ENCODE data around the gene TBC1D9. TPM values are rescaled to one million over a fixed set of nuclear protein-coding genes. Genes with fewer than 3 reads are reported as not detected.

Gene TBC1D9
- total and polyA plus RNA-seq, 2 experiments from 2014 or later = 4.4 to 14.4 TPM

GRCh38 chr4:140673729-140674128 is 82.5 kb downstream of the TBC1D9 start:
- no peak overlapping the region for H3K27ac ChIP-seq
- H3K9me2 ChIP-seq (ENCODE audit: insufficient read depth) = no peaks in the 10 kb centered on the region
- no peaks in the 10 kb centered on the region for H3K79me2 ChIP-seq (ENCODE audit: insufficient read depth)
- no peaks in the 10 kb centered on the region for H3K9me3 ChIP-seq (ENCODE audit: low read depth)
- peaks cover 14% of the 10 kb centered on the region; the same call in 1 of the 2 replicates for H3K36me3 ChIP-seq (ENCODE audit: low read depth)
- no peaks in the 10 kb centered on the region for H3F3A ChIP-seq (ENCODE audit: insufficient read depth)
- no peak for DNase-seq
- H3K27me3 ChIP-seq (replicated peaks; ENCODE audit: insufficient read depth) = no peaks in the 10 kb centered on the region
- no peak overlapping the region for H2AFZ ChIP-seq
- no peaks in the 10 kb centered on the region for H4K20me1 ChIP-seq (ENCODE audit: insufficient read depth)
- no peak overlapping the region for H3K4me2 ChIP-seq (ENCODE audit: unreplicated experiment)
- no peak overlapping the region for H3K9ac ChIP-seq
- 25 to 35% methylated on average over 3 of the region's 3 CpGs for WGBS, 2 experiments (ENCODE audit: low coverage in 1 of 2, low lambda C conversion rate in 2 of 2, missing lambda C conversion rate in 2 of 2)
- no peaks in the 10 kb centered on the region; the same call in 1 of the 2 replicates for H3K4me1 ChIP-seq (ENCODE audit: insufficient read depth)
- in situ Hi-C loops (cut with MboI) = no loop called here
- no peak for TF ChIP-seq EZH2 (IDR thresholded peaks at IDR 0.05; ENCODE audit: insufficient read depth, poor library complexity, severe bottlenecking)
- TF ChIP-seq EZH2phosphoT487 (IDR thresholded peaks at IDR 0.05; ENCODE audit: insufficient read depth, low read depth) = no peak
- no peak overlapping the region for H3K4me3 ChIP-seq

GRCh38 chr4:140672416-140672815 is 83.8 kb downstream of the TBC1D9 start:
- 95 to 98% methylated on average over 4 of the region's 4 CpGs for WGBS, 2 experiments (ENCODE audit: low coverage in 1 of 2, low lambda C conversion rate in 2 of 2, missing lambda C conversion rate in 2 of 2)
- no peak overlapping the region for H3K27ac ChIP-seq
- TF ChIP-seq EZH2 (IDR thresholded peaks at IDR 0.05; ENCODE audit: insufficient read depth, poor library complexity, severe bottlenecking) = no peak
- TF ChIP-seq EZH2phosphoT487 (IDR thresholded peaks at IDR 0.05; ENCODE audit: insufficient read depth, low read depth) = no peak

GRCh38 chr4:140668111-140668510 is 88.1 kb downstream of the TBC1D9 start:
- WGBS, 2 experiments (ENCODE audit: low coverage in 1 of 2, low lambda C conversion rate in 2 of 2, missing lambda C conversion rate in 2 of 2) = 93 to 100% methylated on average over 1 of the region's 1 CpG

More at GRCh38 chr4:140672416-140672815, 83.8 kb downstream of the TBC1D9 start:
- in situ Hi-C loops (cut with MboI) = no loop called here
- Histone ChIP-seq H3K9me3 (ENCODE audit: low read depth) (no peaks in the 10 kb centered on the region), H3K9me2 (ENCODE audit: insufficient read depth) (no peaks in the 10 kb centered on the region), H3K4me2 (ENCODE audit: unreplicated experiment) (no peak overlapping the region), H3K9ac (no peak overlapping the region), H3K4me3 (no peak overlapping the region), H3K4me1 (ENCODE audit: insufficient read depth) (no peaks in the 10 kb centered on the region; the same call in 1 of the 2 replicates), H3K36me3 (ENCODE audit: low read depth) (peaks cover 7% of the 10 kb centered on the region; the same call in 1 of the 2 replicates), H3K79me2 (ENCODE audit: insufficient read depth) (no peaks in the 10 kb centered on the region), H4K20me1 (ENCODE audit: insufficient read depth) (no peaks in the 10 kb centered on the region), H3F3A (ENCODE audit: insufficient read depth) (no peaks in the 10 kb centered on the region), H3K27me3 (replicated peaks; ENCODE audit: insufficient read depth) (no peaks in the 10 kb centered on the region), H2AFZ (no peak overlapping the region)
- no peak for DNase-seq

GRCh38 chr4:140666889-140667614 is 89.1 kb downstream of the TBC1D9 start:
- H3K36me3 ChIP-seq (ENCODE audit: low read depth) = peaks cover 11% of the 10 kb centered on the region; the same call in 1 of the 2 replicates
- 86 to 90% methylated on average over 11 of the region's 11 CpGs for WGBS, 2 experiments (ENCODE audit: low coverage in 1 of 2, low lambda C conversion rate in 2 of 2, missing lambda C conversion rate in 2 of 2)
- H3K9ac ChIP-seq = no peak overlapping the region
- TF ChIP-seq EZH2phosphoT487 (IDR thresholded peaks at IDR 0.05; ENCODE audit: insufficient read depth, low read depth) (no peak), EZH2 (IDR thresholded peaks at IDR 0.05; ENCODE audit: insufficient read depth, poor library complexity, severe bottlenecking) (no peak)
- H3K27ac ChIP-seq = no peak overlapping the region
- no peaks in the 10 kb centered on the region for H3F3A ChIP-seq (ENCODE audit: insufficient read depth)
- H3K4me1 ChIP-seq (ENCODE audit: insufficient read depth) = no peaks in the 10 kb centered on the region; the same call in 1 of the 2 replicates
- DNase-seq = no peak
- no peaks in the 10 kb centered on the region for H3K79me2 ChIP-seq (ENCODE audit: insufficient read depth)
- no peaks in the 10 kb centered on the region for H3K9me2 ChIP-seq (ENCODE audit: insufficient read depth)
- no peak overlapping the region for H3K4me3 ChIP-seq
- in situ Hi-C loops (cut with MboI) = no loop called here
- H4K20me1 ChIP-seq (ENCODE audit: insufficient read depth) = no peaks in the 10 kb centered on the region
- H3K27me3 ChIP-seq (replicated peaks; ENCODE audit: insufficient read depth) = no peaks in the 10 kb centered on the region
- H3K4me2 ChIP-seq (ENCODE audit: unreplicated experiment) = no peak overlapping the region
- no peak overlapping the region for H2AFZ ChIP-seq
- no peaks in the 10 kb centered on the region for H3K9me3 ChIP-seq (ENCODE audit: low read depth)

More at GRCh38 chr4:140668111-140668510, 88.1 kb downstream of the TBC1D9 start:
- Histone ChIP-seq H3F3A (ENCODE audit: insufficient read depth) (no peaks in the 10 kb centered on the region), H3K9me2 (ENCODE audit: insufficient read depth) (no peaks in the 10 kb centered on the region), H3K27me3 (replicated peaks; ENCODE audit: insufficient read depth) (no peaks in the 10 kb centered on the region), H3K9ac (no peak overlapping the region), H3K4me1 (ENCODE audit: insufficient read depth) (no peaks in the 10 kb centered on the region; the same call in 1 of the 2 replicates), H3K4me3 (no peak overlapping the region), H3K27ac (no peak overlapping the region), H3K9me3 (ENCODE audit: low read depth) (no peaks in the 10 kb centered on the region), H3K79me2 (ENCODE audit: insufficient read depth) (no peaks in the 10 kb centered on the region), H4K20me1 (ENCODE audit: insufficient read depth) (no peaks in the 10 kb centered on the region), H3K36me3 (ENCODE audit: low read depth) (peaks cover 11% of the 10 kb centered on the region; the same call in 1 of the 2 replicates), H3K4me2 (ENCODE audit: unreplicated experiment) (no peak overlapping the region), H2AFZ (no peak overlapping the region)
- in situ Hi-C loops (cut with MboI) = no loop called here
- TF ChIP-seq EZH2phosphoT487 (IDR thresholded peaks at IDR 0.05; ENCODE audit: insufficient read depth, low read depth) (no peak), EZH2 (IDR thresholded peaks at IDR 0.05; ENCODE audit: insufficient read depth, poor library complexity, severe bottlenecking) (no peak)
- DNase-seq = no peak

Measured in GM23248 (cell line).